IMR-90 (cell line): Measurements from ENCODE around the gene TSTD2. TPM values are rescaled to one million over a fixed set of nuclear protein-coding genes. Genes with fewer than 3 reads are reported as not detected.

ENCODE experiments used
- ATAC-seq: fragments of 200-7000 bp; cut with Tn5 transposase; 2 replicates; pipeline ENCODE4 v1.9.1; 2020; ENCODE audit warnings: low read depth, mild to moderate bottlenecking, moderate library complexity
- BruUV-seq: library from RNA; stranded (reverse); fragments of 400-500 nt; replicated peaks from 2 replicates; lab custom pipeline; 2021; lab: Mats Ljungman, UMichigan
- CTCF ChIA-PET: fragments of 300-600 bp; formaldehyde crosslinking; extraction: SDS; loops from one replicate; lab custom pipeline; 2021; ENCODE audit warnings: antibody characterized with exemption; lab: Yijun Ruan, JAX
- POLR2A ChIA-PET: fragments of 300-600 bp; sonication (Branson Sonifier 250); formaldehyde crosslinking; loops from one replicate; lab custom pipeline; 2022; ENCODE audit warnings: antibody characterized with exemption; ENCODE audit not compliant: unreplicated experiment; lab: Charles Lee
- DNase-seq: peaks from one replicate; pipeline ENCODE4 v3.0.0; 2013
- H2AFZ ChIP-seq: replicated peaks from 2 replicates; pipeline ENCODE3; 2013; ENCODE audit warnings: low read length, mild to moderate bottlenecking; ENCODE audit not compliant: poor library complexity
- H2AK5ac ChIP-seq: 2 replicates; pipeline ENCODE4 v1.6.1; 2013; ENCODE audit warnings: low read depth, low read length, inconsistent platforms
- H2AK9ac ChIP-seq: replicated peaks from 2 replicates; pipeline ENCODE3; 2013; ENCODE audit warnings: mild to moderate bottlenecking, low read depth, low read length, moderate library complexity; ENCODE audit not compliant: poor library complexity
- H2BK120ac ChIP-seq: 2 replicates; pipeline ENCODE4 v1.6.1; 2013; ENCODE audit warnings: low read depth, low read length, inconsistent platforms
- H2BK15ac ChIP-seq: 3 replicates; pipeline ENCODE4 v1.6.1; 2013; ENCODE audit warnings: low read depth, low read length, inconsistent platforms
- H2BK20ac ChIP-seq: 2 replicates; pipeline ENCODE4 v1.6.1; 2013; ENCODE audit warnings: low read depth, mild to moderate bottlenecking, inconsistent platforms, low read length, moderate library complexity
- H2BK5ac ChIP-seq: 2 replicates; pipeline ENCODE4 v1.6.1; 2013; ENCODE audit warnings: mild to moderate bottlenecking, low read depth, low read length, inconsistent platforms; ENCODE audit not compliant: poor library complexity, severe bottlenecking
- H3K14ac ChIP-seq: replicated peaks from 2 replicates; pipeline ENCODE4 v1.6.1; 2013; ENCODE audit warnings: low read depth, low read length, inconsistent platforms
- H3K18ac ChIP-seq: 2 replicates; pipeline ENCODE4 v1.6.1; 2013; ENCODE audit warnings: low read depth, low read length, control low read depth
- H3K23ac ChIP-seq: 2 replicates; pipeline ENCODE4 v1.6.1; 2013; ENCODE audit warnings: low read depth, low read length, inconsistent platforms
- H3K27ac ChIP-seq: 2 replicates; pipeline ENCODE4 v1.5.1; 2013; ENCODE audit warnings: mild to moderate bottlenecking, control low read depth, low read length; ENCODE audit not compliant: insufficient read depth
- H3K27me3 ChIP-seq: 2 replicates; pipeline ENCODE4 v1.6.1; 2013; ENCODE audit warnings: low read length; ENCODE audit not compliant: control insufficient read depth, insufficient read depth
- H3K36me3 ChIP-seq: 2 replicates; pipeline ENCODE4 v1.6.1; 2013; ENCODE audit warnings: low read length, mixed read lengths; ENCODE audit not compliant: control insufficient read depth, insufficient read depth
- H3K4ac ChIP-seq: 2 replicates; pipeline ENCODE4 v1.6.1; 2013; ENCODE audit warnings: low read depth, low read length, inconsistent platforms
- H3K4me1 ChIP-seq: 2 replicates; pipeline ENCODE4 v1.6.1; 2013; ENCODE audit warnings: low read length, mixed read lengths; ENCODE audit not compliant: control insufficient read depth, insufficient read depth
- H3K4me2 ChIP-seq: 2 replicates; pipeline ENCODE4 v1.6.1; 2013; ENCODE audit warnings: low read depth, mild to moderate bottlenecking, control low read depth, low read length, moderate library complexity
- H3K4me3 ChIP-seq: 2 replicates; pipeline ENCODE4 v1.5.1; 2013; ENCODE audit warnings: low read depth, mild to moderate bottlenecking, control low read depth, low read length, moderate library complexity; ENCODE audit not compliant: insufficient read depth
- H3K56ac ChIP-seq: 2 replicates; pipeline ENCODE4 v1.6.1; 2013; ENCODE audit warnings: low read length, inconsistent platforms; ENCODE audit not compliant: insufficient read depth; ENCODE audit errors: extremely low read depth
- H3K79me1 ChIP-seq, 2 experiments: 2 replicates each; pipeline ENCODE4 v1.6.1; 2013; ENCODE audit warnings: low read length in 2 of 2, inconsistent platforms in 1 of 2, low read depth in 1 of 2
- H3K9ac ChIP-seq: 2 replicates; pipeline ENCODE4 v1.6.1; 2013; ENCODE audit warnings: low read depth, low read length, control low read depth
- H3K9me1 ChIP-seq: 2 replicates; pipeline ENCODE4 v1.6.1; 2013; ENCODE audit warnings: low read length, inconsistent platforms; ENCODE audit not compliant: insufficient read depth
- H3K9me3 ChIP-seq: 2 replicates; pipeline ENCODE4 v1.6.1; 2013; ENCODE audit warnings: low read length; ENCODE audit not compliant: control insufficient read depth, insufficient read depth
- H4K20me1 ChIP-seq: 2 replicates; pipeline ENCODE4 v1.6.1; 2013; ENCODE audit warnings: low read length, inconsistent platforms; ENCODE audit not compliant: insufficient read depth
- H4K5ac ChIP-seq: 2 replicates; pipeline ENCODE4 v1.6.1; 2013; ENCODE audit warnings: mild to moderate bottlenecking, low read depth, low read length, control low read depth
- H4K8ac ChIP-seq, 2 experiments: 2 replicates each; pipeline ENCODE4 v1.6.1; 2013; ENCODE audit warnings: low read depth in 2 of 2, low read length in 2 of 2, control low read depth in 1 of 2, inconsistent platforms in 1 of 2
- H4K91ac ChIP-seq: 2 replicates; pipeline ENCODE4 v1.6.1; 2013; ENCODE audit warnings: low read depth, low read length, inconsistent platforms; ENCODE audit not compliant: insufficient read depth
- CEBPB ChIP-seq: IDR thresholded peaks from 2 replicates; pipeline ENCODE4 v1.6.1; 2012; ENCODE audit warnings: low read depth, low read length, improper control_type of control experiment
- CHD1 ChIP-seq: IDR thresholded peaks from 2 replicates; pipeline ENCODE4 v1.6.1; 2012; ENCODE audit warnings: low read depth, low read length, improper control_type of control experiment
- FOS ChIP-seq: fragments of 150-350 bp; IDR thresholded peaks from 2 replicates; pipeline ENCODE4 v1.6.1; 2016; ENCODE audit warnings: low read depth, low read length
- MXI1 ChIP-seq: IDR thresholded peaks from 2 replicates; pipeline ENCODE4 v1.6.1; 2012; ENCODE audit warnings: low read depth, mild to moderate bottlenecking, low read length, moderate library complexity, borderline replicate concordance
- NFE2L2 ChIP-seq: fragments of 150-350 bp; IDR thresholded peaks from 2 replicates; pipeline ENCODE4 v1.6.1; 2016; ENCODE audit warnings: low read depth, mild to moderate bottlenecking, low read length
- POLR2A ChIP-seq: IDR thresholded peaks from 2 replicates; pipeline ENCODE4 v1.6.1; 2012; ENCODE audit warnings: mild to moderate bottlenecking, low read depth, low read length
- RAD21 ChIP-seq: IDR thresholded peaks from 2 replicates; pipeline ENCODE4 v1.6.1; 2012; ENCODE audit warnings: low read length, improper control_type of control experiment
- RCOR1 ChIP-seq: IDR thresholded peaks from 2 replicates; pipeline ENCODE4 v1.6.1; 2012; ENCODE audit warnings: mild to moderate bottlenecking, low read length, improper control_type of control experiment; ENCODE audit not compliant: insufficient replicate concordance
- RFX5 ChIP-seq: IDR thresholded peaks from 2 replicates; pipeline ENCODE4 v1.8.0; 2012; ENCODE audit warnings: low read depth, mild to moderate bottlenecking, low read length, moderate library complexity
- SMC3 ChIP-seq: fragments of 150-350 bp; IDR thresholded peaks from 2 replicates; pipeline ENCODE4 v1.6.1; 2016; ENCODE audit warnings: low read depth, mild to moderate bottlenecking, antibody characterized with exemption, low read length, moderate library complexity
- WGBS, 2 experiments: methylation state at CpG; one replicate each; pipeline versions ENCODE4 v1.1.5 to v1.1.7; 2013; ENCODE audit warnings: missing lambda C conversion rate in 2 of 2; ENCODE audit not compliant: insufficient read length in 1 of 2; ENCODE audit errors: extremely low coverage in 2 of 2; 5-methylcytosine and 5-hydroxymethylcytosine counted together
- dilution Hi-C: fragments of 300-500 bp; cut with HindIII; formaldehyde crosslinking; loops from one replicate; pipeline ENCODE4 v1.14.3; 2018; ENCODE audit warnings: low sequenced_read_pairs; ENCODE audit not compliant: unreplicated experiment
- in situ Hi-C: fragments of 300-500 bp; cut with MboI; formaldehyde crosslinking; loops from 3 replicates; pipeline ENCODE4 v1.14.3; 2019; ENCODE audit warnings: low sequenced_read_pairs, inconsistent platforms, mixed read lengths
- intact Hi-C: fragments of 100-400 bp; cut with micrococcal nuclease; formaldehyde crosslinking; loops from 2 replicates; pipeline ENCODE4 v1.10.0; 2022
- polyA plus RNA-seq, 3 experiments: library from polyadenylated mRNA; depleted of rRNA; stranded (reverse); fragments of >200 nt; gene quantifications; 2 replicates each; pipeline ENCODE4 v1.2.3, GENCODE V29; 2012; ENCODE audit warnings: low replicate concordance in 1 of 3
- total RNA-seq: library from RNA; depleted of rRNA; stranded (reverse); fragments of >200 nt; gene quantifications from 2 replicates; pipeline ENCODE4 v1.2.3, GENCODE V29; 2012
- TF ChIP-seq, protein P1 (sequence below): fragments of 150-350 bp; IDR thresholded peaks from 2 replicates; pipeline ENCODE4 v1.6.1; 2017; ENCODE audit warnings: mild to moderate bottlenecking, antibody characterized with exemption, low read length, low read depth
- TF ChIP-seq, protein P2 (sequence below): conservative IDR thresholded peaks from 2 replicates; pipeline ENCODE4 v1.5.1; 2012; ENCODE audit warnings: mild to moderate bottlenecking, low read depth, low read length, improper control_type of control experiment

Gene TSTD2
- total and polyA plus RNA-seq, 2 of the 4 experiments (the other 2 are of a cell fraction) = 11.2 to 16.3 TPM

DNA sequence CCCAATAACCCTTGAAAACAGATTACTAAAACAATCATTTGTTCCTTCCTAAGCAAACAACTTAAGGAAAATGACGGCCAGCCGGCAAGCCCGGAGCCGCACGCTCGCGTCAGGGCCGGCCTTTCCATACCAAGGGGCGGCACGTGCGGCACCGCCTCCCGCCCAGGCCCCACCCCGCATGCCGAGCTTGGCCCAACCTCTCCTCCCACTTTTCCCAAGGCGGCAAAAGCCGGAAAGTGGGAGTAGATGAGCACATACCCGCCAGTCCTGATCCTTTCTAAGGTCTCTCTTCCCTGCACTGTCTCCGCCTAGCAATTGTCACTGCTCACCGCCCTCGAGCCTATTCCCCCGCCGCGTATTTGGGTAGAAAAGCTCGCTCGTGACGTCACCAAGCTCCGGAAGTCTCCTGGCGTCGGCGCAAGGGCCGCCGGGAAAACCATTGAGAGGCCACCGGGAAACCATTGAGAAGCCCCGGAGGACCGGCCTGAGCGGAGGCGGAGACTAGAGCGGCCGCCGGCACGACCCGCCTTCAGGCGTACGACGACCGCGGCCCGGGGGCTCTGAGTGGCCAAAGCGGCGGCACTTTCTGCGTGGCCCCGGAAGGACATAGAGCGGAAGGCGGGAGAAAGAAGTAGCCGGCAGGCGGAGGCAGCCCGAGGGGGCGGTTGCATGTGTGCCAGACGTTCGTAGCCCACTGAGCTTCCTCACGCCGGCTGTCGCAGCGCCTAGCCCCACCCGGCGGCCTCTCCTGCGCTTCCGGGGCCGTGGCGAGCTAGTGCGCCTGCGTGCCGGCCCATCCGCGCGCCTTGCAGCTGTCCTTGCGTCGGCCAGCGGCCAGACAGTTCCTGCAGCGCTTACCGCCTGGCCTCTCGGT lies at the start of gene TSTD2, which contains the start of gene NCBP1 (continued):
- TF ChIP-seq, protein P1, sequence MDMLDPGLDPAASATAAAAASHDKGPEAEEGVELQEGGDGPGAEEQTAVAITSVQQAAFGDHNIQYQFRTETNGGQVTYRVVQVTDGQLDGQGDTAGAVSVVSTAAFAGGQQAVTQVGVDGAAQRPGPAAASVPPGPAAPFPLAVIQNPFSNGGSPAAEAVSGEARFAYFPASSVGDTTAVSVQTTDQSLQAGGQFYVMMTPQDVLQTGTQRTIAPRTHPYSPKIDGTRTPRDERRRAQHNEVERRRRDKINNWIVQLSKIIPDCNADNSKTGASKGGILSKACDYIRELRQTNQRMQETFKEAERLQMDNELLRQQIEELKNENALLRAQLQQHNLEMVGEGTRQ = peak; percentile 89

DNA sequence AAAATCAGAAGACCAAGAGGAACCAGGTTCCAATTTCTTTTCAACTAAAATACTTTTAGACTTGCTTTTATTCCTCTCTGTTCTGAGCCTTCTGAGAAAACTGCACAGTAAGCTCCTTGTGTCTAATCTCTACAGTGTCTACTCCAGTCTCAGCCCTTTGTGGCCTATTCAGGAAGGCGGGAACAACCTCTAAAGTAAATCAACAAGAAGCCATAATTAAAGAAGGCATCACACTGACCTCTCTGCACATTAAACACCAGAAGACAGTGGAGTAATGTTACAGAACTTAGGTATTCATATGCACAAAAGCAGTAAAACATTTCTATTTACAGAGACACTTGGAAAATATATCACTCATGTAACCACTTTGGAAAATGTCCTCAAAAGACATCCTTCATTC lies 49.1 kb upstream of the TSTD2 start:
- Histone ChIP-seq H3K79me1 (peaks cover 3 to 11% of the 10 kb centered on the region in 2 experiments; a peak in 2 of 4 replicates), H2BK15ac (no peak overlapping the region), H2AFZ (no peak overlapping the region), H3K14ac (no peak overlapping the region), H3K56ac (no peak overlapping the region), H2AK9ac (no peak overlapping the region), H3K27me3 (no peaks in the 10 kb centered on the region), H3K4me3 (no peak overlapping the region), H3K4me1 (no peaks in the 10 kb centered on the region), H3K27ac (no peak overlapping the region), H3K9me1 (no peaks in the 10 kb centered on the region), H3K9ac (no peak overlapping the region), H2BK5ac (no peak overlapping the region), H4K91ac (no peak overlapping the region), H3K4me2 (no peak overlapping the region), H3K36me3 (peaks cover 30% of the 10 kb centered on the region), H2BK20ac (no peak overlapping the region), H2AK5ac (no peak overlapping the region), H3K23ac (no peak overlapping the region), H3K18ac (no peak overlapping the region), H4K8ac (no peak overlapping the region), H4K5ac (no peak overlapping the region), H3K4ac (no peak overlapping the region), H3K9me3 (no peaks in the 10 kb centered on the region), H4K20me1 (no peaks in the 10 kb centered on the region), H2BK120ac (no peak overlapping the region)
- dilution Hi-C loops = no loop called here
- intact Hi-C loops = no loop called here
- in situ Hi-C loops = no loop called here
- no CpG with 5 or more reads among the region's 1 CpG for WGBS, 2 experiments
- CTCF ChIA-PET = no interaction called here
- no peak for ATAC-seq
- no TSS peak for BruUV-seq
- no peak for DNase-seq
- POLR2A ChIA-PET = no interaction called here
- no peak for TF ChIP-seq RCOR1
- no peak for TF ChIP-seq RAD21
- TF ChIP-seq CEBPB = no peak
- TF ChIP-seq CHD1 = no peak
- TF ChIP-seq, protein P1 = no peak
- no peak for TF ChIP-seq POLR2A
- TF ChIP-seq, protein P2, sequence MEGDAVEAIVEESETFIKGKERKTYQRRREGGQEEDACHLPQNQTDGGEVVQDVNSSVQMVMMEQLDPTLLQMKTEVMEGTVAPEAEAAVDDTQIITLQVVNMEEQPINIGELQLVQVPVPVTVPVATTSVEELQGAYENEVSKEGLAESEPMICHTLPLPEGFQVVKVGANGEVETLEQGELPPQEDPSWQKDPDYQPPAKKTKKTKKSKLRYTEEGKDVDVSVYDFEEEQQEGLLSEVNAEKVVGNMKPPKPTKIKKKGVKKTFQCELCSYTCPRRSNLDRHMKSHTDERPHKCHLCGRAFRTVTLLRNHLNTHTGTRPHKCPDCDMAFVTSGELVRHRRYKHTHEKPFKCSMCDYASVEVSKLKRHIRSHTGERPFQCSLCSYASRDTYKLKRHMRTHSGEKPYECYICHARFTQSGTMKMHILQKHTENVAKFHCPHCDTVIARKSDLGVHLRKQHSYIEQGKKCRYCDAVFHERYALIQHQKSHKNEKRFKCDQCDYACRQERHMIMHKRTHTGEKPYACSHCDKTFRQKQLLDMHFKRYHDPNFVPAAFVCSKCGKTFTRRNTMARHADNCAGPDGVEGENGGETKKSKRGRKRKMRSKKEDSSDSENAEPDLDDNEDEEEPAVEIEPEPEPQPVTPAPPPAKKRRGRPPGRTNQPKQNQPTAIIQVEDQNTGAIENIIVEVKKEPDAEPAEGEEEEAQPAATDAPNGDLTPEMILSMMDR = no peak
- no peak for TF ChIP-seq FOS
- no peak for TF ChIP-seq NFE2L2
- TF ChIP-seq SMC3 = no peak
- no peak for TF ChIP-seq RFX5
- no peak for TF ChIP-seq MXI1
